Esophagus (tissue), 2 donors: ENCODE results near the gene ADCY7. TPM values are rescaled to one million over a fixed set of nuclear protein-coding genes. Genes with fewer than 3 reads are reported as not detected.

Experiments
- H3K27ac ChIP-seq, 2 donors: one replicate each; pipeline ENCODE4 v1.5.1; 2013; ENCODE audit warnings: low read depth in 2 of 2, mild to moderate bottlenecking in 2 of 2, inconsistent platforms in 1 of 2, low read length in 1 of 2, moderate library complexity in 1 of 2
- H3K27me3 ChIP-seq, 2 donors: one replicate each; pipeline ENCODE4 v1.6.1; 2013; ENCODE audit warnings: low read length in 2 of 2, control low read depth in 1 of 2, mild to moderate bottlenecking in 1 of 2; ENCODE audit not compliant: insufficient read depth in 2 of 2, control insufficient read depth in 1 of 2
- H3K36me3 ChIP-seq, 2 donors: one replicate each; pipeline ENCODE4 v1.6.1; 2013; ENCODE audit warnings: low read length in 1 of 2; ENCODE audit not compliant: control insufficient read depth in 2 of 2, insufficient read depth in 2 of 2
- H3K4me1 ChIP-seq, 2 donors: one replicate each; pipeline ENCODE4 v1.6.1; 2013; ENCODE audit warnings: low read length in 1 of 2; ENCODE audit not compliant: control insufficient read depth in 2 of 2, insufficient read depth in 2 of 2
- H3K4me3 ChIP-seq, 2 donors: one replicate each; pipeline ENCODE4 v1.5.1; 2013; ENCODE audit warnings: low read length in 2 of 2, mild to moderate bottlenecking in 2 of 2, low read depth in 1 of 2, moderate library complexity in 1 of 2
- H3K9me3 ChIP-seq, 2 donors: one replicate each; pipeline ENCODE4 v1.6.1; 2013; ENCODE audit warnings: mild to moderate bottlenecking in 2 of 2, low read depth in 1 of 2, low read length in 1 of 2, moderate library complexity in 1 of 2; ENCODE audit not compliant: control insufficient read depth in 2 of 2, insufficient read depth in 1 of 2
- WGBS, 2 donors: extraction: QIAGEN DNeasy Blood & Tissue Kit; methylation state at CpG; one replicate each; pipeline ENCODE4 v1.1.7; 2013; 5-methylcytosine and 5-hydroxymethylcytosine counted together
- polyA plus RNA-seq, 2 donors: library from polyadenylated mRNA; stranded (reverse); fragments of 200-250 nt; gene quantifications; one replicate each; pipeline ENCODE4 v1.2.3, GENCODE V29; 2013
- donor health status: healthy with polysubstance abuse.
- donor health status: Bipolar disorder and iron deficiency.

The ADCY7 gene
- 1 to 10 TPM; 8.9 to 9.5 TPM for polyA plus RNA-seq

- Histone ChIP-seq H3K9me3 (no peaks in the 10 kb centered on the region), H3K27ac (peak within 1 kb of the TSS; percentile 62 to 79), H3K36me3 (no peaks in the 10 kb centered on the region), H3K27me3 (no peaks in the 10 kb centered on the region), H3K4me1 (peaks cover 7 to 12% of the 10 kb centered on the region in 2 donors), H3K4me3 (peak within 1 kb of the TSS; percentile 24 to 41)
- 15 to 25% methylated on average over 24 to 25 of the region's 25 CpGs for WGBS, 2 donors
These were observed at the start of gene ADCY7 for GRCh38 chr16:50266337-50267091. ADCY7 (plus strand) TSS chr16:50266551; CDS start chr16:50288180, 21,629 bp downstream.

GRCh38 chr16:50219402-50219975 lies 46.9 kb upstream of the ADCY7 start:
- H3K27me3 ChIP-seq = no peaks in the 10 kb centered on the region
- H3K4me3 ChIP-seq = no peak overlapping the region
- no peak overlapping the region for H3K27ac ChIP-seq
- H3K4me1 ChIP-seq = no peaks in the 10 kb centered on the region
- H3K9me3 ChIP-seq = no peaks in the 10 kb centered on the region
- H3K36me3 ChIP-seq = peaks cover 0 to 3% of the 10 kb centered on the region in 2 donors
- WGBS, 2 donors = 93 to 97% methylated on average over 4 of the region's 4 CpGs

GRCh38 chr16:50224286-50224685 lies 42.1 kb upstream of the ADCY7 start:
- H3K4me3 ChIP-seq = no peak overlapping the region
- H3K27ac ChIP-seq = no peak overlapping the region
- H3K9me3 ChIP-seq = no peaks in the 10 kb centered on the region
- H3K36me3 ChIP-seq = peaks cover 4 to 19% of the 10 kb centered on the region in 2 donors
- WGBS, 2 donors = 94 to 95% methylated on average over 3 of the region's 3 CpGs
- H3K27me3 ChIP-seq = no peaks in the 10 kb centered on the region
- no peaks in the 10 kb centered on the region for H3K4me1 ChIP-seq

- H3K36me3 ChIP-seq = peaks cover 4 to 16% of the 10 kb centered on the region in 2 donors
These were observed 39.2 kb upstream of the ADCY7 start for GRCh38 chr16:50227120-50227519.

GRCh38 chr16:50227665-50228064 lies 38.7 kb upstream of the ADCY7 start:
- Histone ChIP-seq H3K9me3 (no peaks in the 10 kb centered on the region), H3K4me1 (no peaks in the 10 kb centered on the region), H3K27ac (no peak overlapping the region), H3K36me3 (peaks cover 4 to 16% of the 10 kb centered on the region in 2 donors), H3K27me3 (no peaks in the 10 kb centered on the region), H3K4me3 (no peak overlapping the region)
- WGBS, 2 donors = 81 to 83% methylated on average over 8 of the region's 8 CpGs

More at GRCh38 chr16:50227120-50227519, 39.2 kb upstream of the ADCY7 start:
- Histone ChIP-seq H3K27me3 (no peaks in the 10 kb centered on the region), H3K4me1 (no peaks in the 10 kb centered on the region), H3K27ac (no peak overlapping the region), H3K4me3 (no peak overlapping the region), H3K9me3 (no peaks in the 10 kb centered on the region)
- 75 to 87% methylated on average over 3 of the region's 3 CpGs for WGBS, 2 donors

GRCh38 chr16:50228364-50228868 lies 37.9 kb upstream of the ADCY7 start:
- Histone ChIP-seq H3K4me1 (no peaks in the 10 kb centered on the region), H3K36me3 (peaks cover 4 to 16% of the 10 kb centered on the region in 2 donors)
- 94 to 95% methylated on average over 5 of the region's 5 CpGs for WGBS, 2 donors

GRCh38 chr16:50229149-50229726 lies 37.1 kb upstream of the ADCY7 start:
- Histone ChIP-seq H3K4me3 (no peak overlapping the region), H3K9me3 (no peaks in the 10 kb centered on the region), H3K27ac (no peak overlapping the region), H3K4me1 (no peaks in the 10 kb centered on the region), H3K36me3 (peaks cover 4 to 16% of the 10 kb centered on the region in 2 donors), H3K27me3 (no peaks in the 10 kb centered on the region)
- 91 to 92% methylated on average over 10 of the region's 10 CpGs for WGBS, 2 donors

More at GRCh38 chr16:50228364-50228868, 37.9 kb upstream of the ADCY7 start:
- no peak overlapping the region for H3K27ac ChIP-seq
- no peaks in the 10 kb centered on the region for H3K9me3 ChIP-seq
- no peak overlapping the region for H3K4me3 ChIP-seq
- H3K27me3 ChIP-seq = no peaks in the 10 kb centered on the region

- no peaks in the 10 kb centered on the region for H3K9me3 ChIP-seq
- no peak overlapping the region for H3K4me3 ChIP-seq
- H3K4me1 ChIP-seq = no peaks in the 10 kb centered on the region
- 49 to 59% methylated on average over 5 of the region's 5 CpGs for WGBS, 2 donors
- H3K27ac ChIP-seq = peak overlapping the region in 1 of 2 donors; percentile 39
- no peaks in the 10 kb centered on the region for H3K27me3 ChIP-seq
- H3K36me3 ChIP-seq = no peaks in the 10 kb centered on the region
These were observed 31.4 kb upstream of the ADCY7 start for GRCh38 chr16:50234771-50235556.

GRCh38 chr16:50235581-50235980 lies 30.8 kb upstream of the ADCY7 start:
- no peak overlapping the region for H3K4me3 ChIP-seq
- H3K4me1 ChIP-seq = no peaks in the 10 kb centered on the region
- H3K9me3 ChIP-seq = no peaks in the 10 kb centered on the region
- peak overlapping the region; percentile 42 to 51 for H3K27ac ChIP-seq
- H3K27me3 ChIP-seq = no peaks in the 10 kb centered on the region
- H3K36me3 ChIP-seq = no peaks in the 10 kb centered on the region
- 42 to 61% methylated on average over 6 of the region's 6 CpGs for WGBS, 2 donors
